ENCODE measurements around the gene RNF123. TPM values are rescaled to one million over a fixed set of nuclear protein-coding genes. Genes with fewer than 3 reads are reported as not detected.
A peak's percentile ranks its signal among the peaks of the same experiment; 100 is the strongest.

Gene RNF123
- polyA plus RNA-seq, 1 experiment, result 61.2 TPM

DNA sequence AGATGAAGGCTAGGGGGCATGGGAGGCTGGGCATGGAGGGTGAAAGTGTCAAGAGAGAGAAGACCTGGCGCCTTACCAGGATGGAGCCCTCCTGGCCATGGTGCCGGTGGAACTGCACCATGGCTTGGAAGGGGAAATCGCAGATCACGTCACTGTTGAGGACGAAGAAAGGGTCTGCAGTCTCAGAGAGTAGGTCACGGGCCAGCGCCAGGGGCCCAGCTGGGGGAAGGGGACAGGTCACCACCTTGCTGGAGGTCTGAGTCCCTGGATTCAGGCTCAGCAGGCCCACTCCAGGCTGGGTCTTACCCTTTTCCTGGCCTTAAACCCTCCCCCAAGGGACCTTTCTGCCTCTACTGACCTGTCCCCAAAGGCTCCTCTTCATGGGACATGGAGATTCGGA, 33.5 kb downstream of the RNF123 start:
- CTCF ChIA-PET, result interaction anchor here (4.4 kb wide), 1 partner anchor 116 kb away, joined by 24 read pairs; no protein-coding TSS in a partner anchor
- DNase-seq (ENCODE audit: low read depth), result no peak
- POLR2A ChIA-PET, result no interaction called here
- Histone ChIP-seq H3K36me3 (ENCODE audit: control insufficient read depth, insufficient read depth, low read length) (peaks cover 26% of the 10 kb centered on the region), H3K4me3 (ENCODE audit: low read depth, low read length) (peak overlapping the region; percentile 100), H3K27me3 (ENCODE audit: control insufficient read depth, insufficient read depth, low read length) (no peaks in the 10 kb centered on the region)
- TF ChIP-seq, protein P1, sequence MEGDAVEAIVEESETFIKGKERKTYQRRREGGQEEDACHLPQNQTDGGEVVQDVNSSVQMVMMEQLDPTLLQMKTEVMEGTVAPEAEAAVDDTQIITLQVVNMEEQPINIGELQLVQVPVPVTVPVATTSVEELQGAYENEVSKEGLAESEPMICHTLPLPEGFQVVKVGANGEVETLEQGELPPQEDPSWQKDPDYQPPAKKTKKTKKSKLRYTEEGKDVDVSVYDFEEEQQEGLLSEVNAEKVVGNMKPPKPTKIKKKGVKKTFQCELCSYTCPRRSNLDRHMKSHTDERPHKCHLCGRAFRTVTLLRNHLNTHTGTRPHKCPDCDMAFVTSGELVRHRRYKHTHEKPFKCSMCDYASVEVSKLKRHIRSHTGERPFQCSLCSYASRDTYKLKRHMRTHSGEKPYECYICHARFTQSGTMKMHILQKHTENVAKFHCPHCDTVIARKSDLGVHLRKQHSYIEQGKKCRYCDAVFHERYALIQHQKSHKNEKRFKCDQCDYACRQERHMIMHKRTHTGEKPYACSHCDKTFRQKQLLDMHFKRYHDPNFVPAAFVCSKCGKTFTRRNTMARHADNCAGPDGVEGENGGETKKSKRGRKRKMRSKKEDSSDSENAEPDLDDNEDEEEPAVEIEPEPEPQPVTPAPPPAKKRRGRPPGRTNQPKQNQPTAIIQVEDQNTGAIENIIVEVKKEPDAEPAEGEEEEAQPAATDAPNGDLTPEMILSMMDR (IDR thresholded peaks at IDR 0.05; ENCODE audit: insufficient read depth, low read depth, low read length), result no peak

DNA sequence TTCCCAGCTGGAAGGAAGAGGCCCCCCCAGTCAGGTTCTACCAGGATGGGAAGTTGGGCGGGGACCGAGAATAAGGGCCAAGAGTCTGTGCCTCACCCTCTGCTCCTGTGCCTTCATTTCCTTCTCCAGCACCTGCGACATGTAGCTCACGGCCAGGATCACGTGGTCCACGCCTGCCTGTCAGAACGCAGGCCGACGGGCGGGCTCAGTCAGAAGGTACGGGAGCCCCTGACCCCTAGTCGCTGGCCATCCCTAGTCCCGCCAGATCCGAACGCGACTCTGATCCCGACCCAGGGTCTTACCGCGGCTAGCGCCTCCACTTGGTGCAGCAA, 33.9 kb downstream of the RNF123 start:
- POLR2A ChIA-PET, result no interaction called here
- Histone ChIP-seq H3K36me3 (ENCODE audit: control insufficient read depth, insufficient read depth, low read length) (peaks cover 28% of the 10 kb centered on the region), H3K27me3 (ENCODE audit: control insufficient read depth, insufficient read depth, low read length) (no peaks in the 10 kb centered on the region), H3K4me3 (ENCODE audit: low read depth, low read length) (peak overlapping the region; percentile 100)
- TF ChIP-seq, protein P1 (IDR thresholded peaks at IDR 0.05; ENCODE audit: insufficient read depth, low read depth, low read length), result no peak
- no peak for DNase-seq (ENCODE audit: low read depth)
- CTCF ChIA-PET, result interaction anchor here (1.4 kb wide), 1 partner anchor 80 kb away, joined by 5 read pairs; the partner anchor contains the start of gene INKA1

DNA sequence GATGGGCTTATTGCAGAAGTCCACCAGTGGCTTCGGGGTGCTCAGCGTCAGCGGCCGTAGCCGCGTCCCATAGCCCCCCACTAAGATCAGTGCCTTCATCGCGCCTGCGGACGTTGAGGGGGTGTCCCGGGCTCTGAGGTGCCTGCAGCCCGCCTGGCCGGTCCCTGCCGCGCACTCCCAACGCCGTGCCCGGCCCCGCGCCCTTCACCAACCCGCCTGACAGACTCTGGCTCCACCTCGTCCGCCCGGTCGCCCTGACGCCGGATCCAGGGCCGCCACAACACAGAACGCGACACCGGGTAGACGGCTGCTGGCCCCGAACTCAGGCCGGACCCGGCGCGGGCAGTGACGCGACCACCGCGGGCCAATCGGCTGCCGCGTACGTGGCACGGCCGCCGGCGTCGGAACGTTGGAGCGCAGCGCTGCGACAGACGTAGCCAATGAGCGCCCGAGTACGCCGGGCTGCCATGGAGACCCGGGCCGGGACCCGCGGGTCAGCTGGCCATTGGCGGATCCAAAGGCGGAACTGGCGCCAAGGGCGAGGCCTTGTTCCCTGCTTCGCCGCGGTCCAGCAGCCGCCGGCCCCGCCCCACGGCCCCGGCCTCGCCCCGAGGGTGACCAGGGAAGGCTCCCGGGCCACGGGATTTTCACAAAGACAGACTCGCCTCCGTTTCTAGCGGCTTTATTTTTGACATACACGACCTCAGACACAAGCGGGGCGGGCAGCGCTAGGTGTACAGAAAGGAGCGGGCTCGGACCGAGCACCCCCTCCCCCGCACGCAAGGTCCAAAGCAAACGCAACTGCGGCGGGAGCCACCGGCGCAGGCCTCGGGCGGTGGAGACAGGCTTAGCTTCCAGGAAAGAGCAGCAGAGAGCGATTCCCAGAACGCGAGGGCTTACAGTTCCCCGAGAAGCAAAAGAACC, 34.5 kb downstream of the RNF123 start, which contains the start of gene GMPPB:
GMPPB (minus strand) TSS at position 324 of the 924 bp plus-strand sequence; CDS start at position 99, 225 bp downstream.
- H3K36me3 ChIP-seq (ENCODE audit: control insufficient read depth, insufficient read depth, low read length), result peaks cover 28% of the 10 kb centered on the region
- TF ChIP-seq, protein P1 (IDR thresholded peaks at IDR 0.05; ENCODE audit: insufficient read depth, low read depth, low read length), result no peak
- CTCF ChIA-PET, result interaction anchor here (1.4 kb wide), 1 partner anchor 79 kb away, joined by 5 read pairs; the partner anchor contains the start of gene INKA1
- peak; percentile 76 for DNase-seq (ENCODE audit: low read depth)
- H3K4me3 ChIP-seq (ENCODE audit: low read depth, low read length), result peak within 1 kb of the TSS; percentile 100
- POLR2A ChIA-PET, result no interaction called here
- no peaks in the 10 kb centered on the region for H3K27me3 ChIP-seq (ENCODE audit: control insufficient read depth, insufficient read depth, low read length)

DNA sequence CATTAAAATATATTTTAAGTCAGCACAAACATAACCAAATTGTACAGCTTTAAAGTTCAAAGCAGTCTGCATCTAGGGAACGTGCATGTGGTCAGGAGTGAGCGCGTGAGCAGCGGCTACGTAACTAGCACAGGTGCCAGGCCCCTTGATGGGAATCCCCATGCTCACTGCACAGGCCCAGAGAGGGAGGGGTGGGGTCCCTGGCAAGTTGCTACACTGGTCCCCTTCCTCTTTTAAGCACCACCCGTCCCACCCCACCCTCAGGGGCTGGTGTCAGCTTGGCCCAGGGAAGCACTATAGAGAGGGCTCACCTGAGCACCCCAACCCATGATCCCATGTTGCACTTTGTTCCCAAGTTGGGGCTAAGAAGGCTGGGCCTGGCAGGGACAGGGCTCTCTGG, 35.2 kb downstream of the RNF123 start:
- CTCF ChIA-PET, result interaction anchor here (1.4 kb wide), 1 partner anchor 78 kb away, joined by 5 read pairs; the partner anchor contains the start of gene INKA1
- Histone ChIP-seq H3K27me3 (ENCODE audit: control insufficient read depth, insufficient read depth, low read length) (no peaks in the 10 kb centered on the region), H3K36me3 (ENCODE audit: control insufficient read depth, insufficient read depth, low read length) (peaks cover 28% of the 10 kb centered on the region), H3K4me3 (ENCODE audit: low read depth, low read length) (peak overlapping the region; percentile 100)
- POLR2A ChIA-PET, result no interaction called here
- TF ChIP-seq, protein P1 (IDR thresholded peaks at IDR 0.05; ENCODE audit: insufficient read depth, low read depth, low read length), result no peak
- DNase-seq (ENCODE audit: low read depth), result no peak

DNA sequence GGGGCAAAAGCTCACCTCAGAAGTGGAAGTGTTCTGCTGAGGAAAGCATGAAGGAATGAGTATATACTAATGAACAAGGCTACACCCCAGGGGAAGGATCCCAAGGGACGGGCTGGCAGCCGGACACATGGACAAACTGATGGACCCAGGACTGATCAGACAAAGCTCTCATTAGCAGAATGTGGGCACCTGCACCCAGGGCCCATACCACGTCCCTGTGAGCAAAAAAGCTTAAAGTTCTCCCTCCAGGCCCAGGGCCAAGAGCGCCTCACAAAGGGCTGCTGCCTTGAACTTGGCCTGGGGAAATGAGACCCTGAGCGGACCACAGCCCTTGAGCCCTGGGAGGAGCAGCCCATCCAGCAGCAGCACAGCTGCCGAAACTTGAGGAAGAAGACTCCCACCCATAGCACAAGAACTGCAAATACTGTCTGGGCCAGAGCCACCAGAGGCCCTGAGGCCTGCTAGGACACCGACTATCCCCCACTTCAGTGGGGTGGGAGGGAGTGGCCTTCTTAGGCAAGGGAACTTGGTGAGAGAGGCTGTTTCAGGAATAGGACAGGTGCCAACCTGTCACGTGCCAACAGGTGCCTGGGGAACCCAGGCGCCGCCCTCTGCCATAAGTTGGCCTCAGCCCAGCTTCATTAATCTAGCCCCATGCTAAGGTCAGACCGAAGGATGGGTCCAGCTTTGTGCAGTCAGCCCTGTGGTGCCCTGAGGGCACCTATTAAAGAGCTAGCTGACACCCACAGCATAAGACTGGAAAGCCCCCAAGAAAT, 36.7 kb downstream of the RNF123 start:
- TF ChIP-seq, protein P1 (IDR thresholded peaks at IDR 0.05; ENCODE audit: insufficient read depth, low read depth, low read length), result no peak
- Histone ChIP-seq H3K27me3 (ENCODE audit: control insufficient read depth, insufficient read depth, low read length) (no peaks in the 10 kb centered on the region), H3K36me3 (ENCODE audit: control insufficient read depth, insufficient read depth, low read length) (peaks cover 24% of the 10 kb centered on the region), H3K4me3 (ENCODE audit: low read depth, low read length) (no peak overlapping the region)
- ChIA-PET POLR2A (no interaction called here), CTCF (no interaction called here)
- DNase-seq (ENCODE audit: low read depth), result no peak
